B cell (primary cell): Measurements from ENCODE around the gene C19orf85. TPM values are rescaled to one million over a fixed set of nuclear protein-coding genes. Genes with fewer than 3 reads are reported as not detected.

Experiments used
- ATAC-seq: fragments of 200-7000 bp; cut with Tn5 transposase; one replicate; pipeline ENCODE4 v1.10.0; 2021; ENCODE audit warnings: low read depth, mild to moderate bottlenecking, moderate number of reproducible peaks, moderate library complexity
- CTCF ChIA-PET: fragments of 350-600 bp; sonication (Branson Sonifier 250); formaldehyde crosslinking; loops from one replicate; lab custom pipeline; 2021; ENCODE audit warnings: antibody characterized with exemption, inconsistent platforms; lab: Charles Lee
- POLR2A ChIA-PET: fragments of 350-600 bp; sonication (Branson Sonifier 250); formaldehyde crosslinking; loops from one replicate; lab custom pipeline; 2021; ENCODE audit warnings: antibody characterized with exemption; lab: Charles Lee
- DNase-seq: peaks from one replicate; pipeline ENCODE4 v3.0.0; 2013
- H2AFZ ChIP-seq: 2 replicates; pipeline ENCODE4 v1.6.1; 2012; ENCODE audit warnings: mild to moderate bottlenecking, low read depth, low read length; ENCODE audit not compliant: insufficient read depth, poor library complexity, severe bottlenecking
- H3K27ac ChIP-seq, 2 donors: 1 replicate in 1 of 2; 2 replicates in 1 of 2; pipeline ENCODE4 v1.5.1; 2012 to 2013; ENCODE audit warnings: low read length in 2 of 2, mild to moderate bottlenecking in 2 of 2, moderate library complexity in 1 of 2
- H3K27me3 ChIP-seq, 4 experiments: fragments of 200-600 bp in 1 of 4; sonication (generic) in 1 of 4; replicated peaks in 1 of 4; 1 replicate in 2 of 4; 2 replicates in 2 of 4; pipeline versions ENCODE4 v1.6.1 to v1.7.0; 2013 to 2016; ENCODE audit warnings: low read length in 3 of 4, mild to moderate bottlenecking in 2 of 4, mixed read lengths in 1 of 4, moderate library complexity in 1 of 4; ENCODE audit not compliant: insufficient read depth in 4 of 4, control insufficient read depth in 3 of 4; ENCODE audit errors: control extremely low read depth in 1 of 4
- H3K36me3 ChIP-seq, 2 experiments: replicated peaks in 1 of 2; 1 replicate in 1 of 2; 2 replicates in 1 of 2; pipeline versions ENCODE4 v1.6.1 to v1.7.1; 2013; ENCODE audit warnings: low read length in 1 of 2; ENCODE audit not compliant: insufficient read depth in 2 of 2, control insufficient read depth in 1 of 2; ENCODE audit errors: control extremely low read depth in 1 of 2, extremely low read depth in 1 of 2
- H3K4me1 ChIP-seq, 2 donors: fragments of 200-600 bp in 1 of 2; sonication (generic) in 1 of 2; 1 replicate in 1 of 2; 2 replicates in 1 of 2; pipeline versions ENCODE4 v1.5.1 to v1.6.1; 2013 to 2017; ENCODE audit warnings: low read length in 2 of 2; ENCODE audit not compliant: control insufficient read depth in 2 of 2, insufficient read depth in 2 of 2
- H3K4me2 ChIP-seq: replicated peaks from 2 replicates; pipeline ENCODE3; 2012; ENCODE audit warnings: mild to moderate bottlenecking, low read depth, low read length; ENCODE audit not compliant: poor library complexity, severe bottlenecking
- H3K4me3 ChIP-seq, 5 experiments: fragments of 200-600 bp in 1 of 5; sonication (generic) in 1 of 5; 1 replicate in 3 of 5; 2 replicates in 2 of 5; pipeline versions ENCODE4 v1.5.1 to v1.7.0; 2011 to 2016; ENCODE audit warnings: low read length in 4 of 5, mild to moderate bottlenecking in 4 of 5, low read depth in 2 of 5, control low read depth in 1 of 5, moderate library complexity in 1 of 5; ENCODE audit not compliant: insufficient read depth in 1 of 5; ENCODE audit errors: control extremely low read depth in 1 of 5, extremely low read depth in 1 of 5
- H3K79me2 ChIP-seq: fragments of 200-600 bp; sonication (generic); one replicate; pipeline ENCODE4 v1.6.0; 2016; ENCODE audit warnings: low read length; ENCODE audit not compliant: control insufficient read depth, insufficient read depth
- H3K9ac ChIP-seq: fragments of 200-600 bp; sonication (generic); 2 replicates; pipeline ENCODE4 v1.6.1; 2017; ENCODE audit warnings: mild to moderate bottlenecking, low read length, moderate library complexity
- H3K9me3 ChIP-seq, 3 donors: one replicate each; pipeline versions ENCODE4 v1.6.1 to v1.7.1; 2013; ENCODE audit warnings: low read length in 2 of 3; ENCODE audit not compliant: control insufficient read depth in 2 of 3, insufficient read depth in 1 of 3; ENCODE audit errors: control extremely low read depth in 1 of 3
- H4K20me1 ChIP-seq: 2 replicates; pipeline ENCODE4 v1.6.0; 2012; ENCODE audit warnings: mild to moderate bottlenecking, low read length; ENCODE audit not compliant: insufficient read depth, control insufficient read depth, poor library complexity, severe bottlenecking
- H3K27ac Mint-ChIP-seq: one replicate; pipeline ENCODE4 v1.8.0; 2021; ENCODE audit warnings: mixed read lengths
- H3K27me3 Mint-ChIP-seq: one replicate; pipeline ENCODE4 v1.8.0; 2021; ENCODE audit warnings: mixed read lengths
- H3K4me1 Mint-ChIP-seq: one replicate; pipeline ENCODE4 v1.8.0; 2021; ENCODE audit warnings: mixed read lengths
- H3K4me3 Mint-ChIP-seq: one replicate; pipeline ENCODE4 v1.8.0; 2021; ENCODE audit warnings: mixed read lengths
- H3K9me3 Mint-ChIP-seq: one replicate; pipeline ENCODE4 v1.8.0; 2022; ENCODE audit warnings: mixed read lengths; ENCODE audit not compliant: insufficient read depth
- EZH2 ChIP-seq: IDR thresholded peaks from 2 replicates; pipeline ENCODE4 v1.6.1; 2012; ENCODE audit warnings: borderline replicate concordance, low read depth, mild to moderate bottlenecking, moderate library complexity, low read length; ENCODE audit not compliant: insufficient read depth, poor library complexity, severe bottlenecking
- whole genome bisulfite sequencing: methylation state at CpG from one replicate; pipeline ENCODE4 v1.1.5; 2013; ENCODE audit warnings: missing lambda C conversion rate; ENCODE audit not compliant: insufficient coverage; 5-methylcytosine and 5-hydroxymethylcytosine counted together
- intact Hi-C: fragments of 100-400 bp; cut with micrococcal nuclease; formaldehyde crosslinking; loops from one replicate; pipeline ENCODE4 v1.10.0; 2022
- polyA plus RNA-seq: library from polyadenylated mRNA; depleted of rRNA; stranded (reverse); fragments of >200 nt; gene quantifications from 2 replicates; pipeline ENCODE4 v1.2.3, GENCODE V29; 2012
- total RNA-seq, 2 donors: library from RNA; stranded (reverse); fragments of 120-200 nt in 1 of 2; gene quantifications; 1 replicate in 1 of 2; 2 replicates in 1 of 2; pipeline versions ENCODE4 v1.2.3 to v1.2.4, GENCODE V29; 2013 to 2022
- TF ChIP-seq, protein P1 (sequence below): fragments of 200-600 bp; IDR thresholded peaks from one replicate; pipeline ENCODE4 v1.8.0; 2022; ENCODE audit warnings: antibody characterized with exemption, mild to moderate bottlenecking

Gene C19orf85
- total and polyA plus RNA-seq, 2 donors (not counting 1 experiment from before 2014, with no cell fraction given): not detected

DNA sequence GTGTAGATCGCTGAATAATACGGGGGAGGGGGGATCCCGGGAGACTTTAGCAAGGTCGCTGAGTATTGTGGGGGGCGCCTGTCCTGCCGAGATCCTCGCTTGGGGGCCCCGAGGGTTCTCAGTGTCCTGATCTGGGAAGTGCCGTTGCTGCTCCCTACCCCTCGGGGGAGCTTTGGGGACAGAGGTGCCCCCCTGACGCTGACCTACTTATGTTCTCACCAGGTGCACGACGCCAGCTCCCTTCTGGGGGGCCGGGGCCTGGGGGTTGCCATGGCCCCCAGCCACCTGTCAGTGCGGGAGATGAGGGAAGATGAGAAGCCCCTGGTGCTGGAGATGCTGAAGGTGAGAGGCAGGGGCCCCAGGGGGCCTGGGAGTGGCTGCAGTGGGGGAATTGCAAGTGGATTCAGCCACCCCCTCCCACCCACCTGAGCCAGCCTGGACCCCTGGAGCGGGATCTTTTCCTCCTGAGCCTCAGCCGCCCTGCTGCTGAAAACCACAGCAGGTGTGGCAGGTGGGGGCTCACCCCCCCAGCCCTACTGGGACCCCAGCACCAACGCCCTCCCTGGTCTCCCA, 21.0 kb upstream of the C19orf85 start:
- ATAC-seq (peak; percentile 9), DNase-seq (no peak)
- Histone ChIP-seq H3K9me3 (no peaks in the 10 kb centered on the region), H4K20me1 (peaks cover 20% of the 10 kb centered on the region), H3K4me2 (peak overlapping the region; percentile 87), H3K4me1 (peaks cover 10 to 22% of the 10 kb centered on the region in 2 donors), H3K27me3 (peaks cover 0 to 4% (median 0%) of the 10 kb centered on the region in 4 experiments), H3K79me2 (peaks cover 6% of the 10 kb centered on the region), H2AFZ (peak overlapping the region; percentile 60), H3K36me3 (peaks cover 0 to 2% of the 10 kb centered on the region in 2 experiments), H3K9ac (peak overlapping the region; percentile 68), H3K4me3 (peak overlapping the region; percentile 3 to 71 (median 55)), H3K27ac (peak overlapping the region; percentile 20 to 70)
- Mint-ChIP-seq H3K9me3 (no peaks in the 10 kb centered on the region), H3K4me3 (peak overlapping the region; percentile 83), H3K27ac (peak overlapping the region; percentile 80), H3K27me3 (no peaks in the 10 kb centered on the region), H3K4me1 (peaks cover 12% of the 10 kb centered on the region)
- intact Hi-C loops: loop anchor here (1.0 kb wide), 1 partner anchor 8 kb away; no protein-coding TSS in a partner anchor
- ChIA-PET POLR2A (interaction anchor here (0.5 to 2.1 kb wide), 5 partner anchors 9 to 213 kb away, joined by 3 to 30 read pairs (median 3); partner anchors contain the start of genes FIZ1, ZNF628 and ZNF784), CTCF (interaction anchor here (1.0 to 2.8 kb wide), 2 partner anchors 9 to 18 kb away, joined by 4 to 15 read pairs; partner anchors contain the start of gene ZNF628)
- 34% methylated on average over 18 of the region's 18 CpGs for WGBS
- TF ChIP-seq, protein P1, sequence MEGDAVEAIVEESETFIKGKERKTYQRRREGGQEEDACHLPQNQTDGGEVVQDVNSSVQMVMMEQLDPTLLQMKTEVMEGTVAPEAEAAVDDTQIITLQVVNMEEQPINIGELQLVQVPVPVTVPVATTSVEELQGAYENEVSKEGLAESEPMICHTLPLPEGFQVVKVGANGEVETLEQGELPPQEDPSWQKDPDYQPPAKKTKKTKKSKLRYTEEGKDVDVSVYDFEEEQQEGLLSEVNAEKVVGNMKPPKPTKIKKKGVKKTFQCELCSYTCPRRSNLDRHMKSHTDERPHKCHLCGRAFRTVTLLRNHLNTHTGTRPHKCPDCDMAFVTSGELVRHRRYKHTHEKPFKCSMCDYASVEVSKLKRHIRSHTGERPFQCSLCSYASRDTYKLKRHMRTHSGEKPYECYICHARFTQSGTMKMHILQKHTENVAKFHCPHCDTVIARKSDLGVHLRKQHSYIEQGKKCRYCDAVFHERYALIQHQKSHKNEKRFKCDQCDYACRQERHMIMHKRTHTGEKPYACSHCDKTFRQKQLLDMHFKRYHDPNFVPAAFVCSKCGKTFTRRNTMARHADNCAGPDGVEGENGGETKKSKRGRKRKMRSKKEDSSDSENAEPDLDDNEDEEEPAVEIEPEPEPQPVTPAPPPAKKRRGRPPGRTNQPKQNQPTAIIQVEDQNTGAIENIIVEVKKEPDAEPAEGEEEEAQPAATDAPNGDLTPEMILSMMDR: no peak
- TF ChIP-seq EZH2: no peak
